Endothelial cell of umbilical vein (primary cell): ENCODE results near the gene SUCLG1. TPM values are rescaled to one million over a fixed set of nuclear protein-coding genes. Genes with fewer than 3 reads are reported as not detected.

Source experiments
- BruUV-seq: library from RNA; stranded (reverse); fragments of 400-500 nt; replicated peaks from 2 replicates; lab custom pipeline; 2021; lab: Mats Ljungman, UMichigan
- CTCF ChIA-PET: fragments of 300-600, 350-600 bp; sonication (Branson Sonifier 250); formaldehyde crosslinking; loops from one replicate; lab custom pipeline; 2021; ENCODE audit warnings: antibody characterized with exemption, inconsistent platforms; lab: Charles Lee
- POLR2A ChIA-PET: fragments of 300-600, 350-600 bp; sonication (Branson Sonifier 250); formaldehyde crosslinking; loops from one replicate; lab custom pipeline; 2021; ENCODE audit warnings: antibody characterized with exemption, inconsistent platforms; lab: Charles Lee
- DNase-seq: peaks from one replicate; pipeline ENCODE4 v3.0.0-alpha.2; 2011; ENCODE audit warnings: low read depth, low spot score
- FAIRE-seq: peaks from 2 replicates; lab custom pipeline; 2011; peaks lifted over from hg19 to GRCh38; lab: Jason Lieb, UNC
- H2AFZ ChIP-seq: 2 replicates; pipeline ENCODE4 v1.6.0; 2012; ENCODE audit warnings: low read depth, low read length, control low read depth, inconsistent platforms
- H3K27ac ChIP-seq: 2 replicates; pipeline ENCODE4 v1.5.1; 2011; ENCODE audit warnings: low read depth, mild to moderate bottlenecking, control low read depth, low read length, moderate library complexity; ENCODE audit not compliant: insufficient read depth
- H3K27me3 ChIP-seq, 2 experiments: 2 replicates each; pipeline versions ENCODE4 v1.6.0 to v1.6.1; 2011; ENCODE audit warnings: low read length in 2 of 2, mixed read lengths in 1 of 2; ENCODE audit not compliant: control insufficient read depth in 2 of 2, insufficient read depth in 2 of 2
- H3K36me3 ChIP-seq, 2 experiments: 2 replicates in 1 of 2; 3 replicates in 1 of 2; pipeline ENCODE4 v1.5.1; 2011; ENCODE audit warnings: low read length in 2 of 2, mild to moderate bottlenecking in 1 of 2, moderate library complexity in 1 of 2; ENCODE audit not compliant: control insufficient read depth in 2 of 2, insufficient read depth in 2 of 2; ENCODE audit errors: extremely low read depth in 1 of 2
- H3K4me1 ChIP-seq: 3 replicates; pipeline ENCODE4 v1.5.1; 2011; ENCODE audit warnings: mild to moderate bottlenecking, low read length; ENCODE audit not compliant: control insufficient read depth, insufficient read depth; ENCODE audit errors: extremely low read depth
- H3K4me2 ChIP-seq: 2 replicates; pipeline ENCODE4 v1.6.1; 2011; ENCODE audit warnings: low read length, control low read depth, mixed read lengths; ENCODE audit not compliant: insufficient read depth
- H3K4me3 ChIP-seq, 3 experiments: fragments of 200-600 bp in 1 of 3; sonication (generic), shearing (Covaris generic) in 1 of 3; replicated peaks in 1 of 3; 2 replicates each; pipeline ENCODE4 v1.5.1; 2011 to 2016; ENCODE audit warnings: control low read depth in 3 of 3, low read length in 3 of 3, mild to moderate bottlenecking in 2 of 3, inconsistent platforms in 1 of 3, low read depth in 1 of 3, moderate library complexity in 1 of 3; ENCODE audit not compliant: insufficient read depth in 1 of 3
- H3K79me2 ChIP-seq: 2 replicates; pipeline ENCODE4 v1.6.0; 2012; ENCODE audit warnings: low read length, inconsistent platforms; ENCODE audit not compliant: control insufficient read depth, insufficient read depth
- H3K9ac ChIP-seq: replicated peaks from 2 replicates; pipeline ENCODE3; 2011; ENCODE audit warnings: low read length, control low read depth; ENCODE audit not compliant: insufficient read depth; ENCODE audit errors: extremely low read depth
- H3K9me1 ChIP-seq: replicated peaks from 3 replicates; pipeline ENCODE4 v1.6.0; 2011; ENCODE audit warnings: mild to moderate bottlenecking, low read length; ENCODE audit not compliant: control insufficient read depth, insufficient read depth; ENCODE audit errors: extremely low read depth
- H3K9me3 ChIP-seq: replicated peaks from 2 replicates; pipeline ENCODE4 v1.5.1; 2012; ENCODE audit warnings: low read length, inconsistent platforms; ENCODE audit not compliant: control insufficient read depth, insufficient read depth
- H4K20me1 ChIP-seq: replicated peaks from 2 replicates; pipeline ENCODE3; 2011; ENCODE audit warnings: mild to moderate bottlenecking, low read length; ENCODE audit not compliant: control insufficient read depth, insufficient read depth; ENCODE audit errors: extremely low read depth
- EZH2 ChIP-seq: IDR thresholded peaks from 2 replicates; pipeline ENCODE4 v1.6.1; 2012; ENCODE audit warnings: borderline replicate concordance, low read depth, mild to moderate bottlenecking, moderate library complexity, low read length, inconsistent platforms; ENCODE audit not compliant: severe bottlenecking
- FOS ChIP-seq: IDR thresholded peaks from 2 replicates; pipeline ENCODE4 v1.6.1; 2011; ENCODE audit warnings: mild to moderate bottlenecking, low read length, moderate library complexity, borderline replicate concordance; ENCODE audit not compliant: insufficient read depth
- GATA2 ChIP-seq: IDR thresholded peaks from 2 replicates; pipeline ENCODE4 v1.7.0; 2011; ENCODE audit warnings: low read depth, mild to moderate bottlenecking, moderate library complexity, mixed read lengths, low read length; ENCODE audit not compliant: insufficient read length, insufficient read depth
- JUN ChIP-seq: IDR thresholded peaks from 2 replicates; pipeline ENCODE4 v1.6.1; 2011; ENCODE audit warnings: borderline replicate concordance, low read depth; ENCODE audit not compliant: insufficient read length, insufficient read depth
- MYC ChIP-seq: IDR thresholded peaks from one replicate; pipeline ENCODE4 v1.6.1; 2011; ENCODE audit warnings: mild to moderate bottlenecking, low read depth, low read length
- POLR2A ChIP-seq: IDR thresholded peaks from 2 replicates; pipeline ENCODE4 v1.6.1; 2012; ENCODE audit warnings: low read depth, mild to moderate bottlenecking, control low read depth, low read length
- POLR2AphosphoS5 ChIP-seq: IDR thresholded peaks from 2 replicates; pipeline ENCODE4 v1.6.1; 2012; ENCODE audit warnings: low read depth, mild to moderate bottlenecking, control low read depth, low read length, moderate library complexity; ENCODE audit not compliant: insufficient read depth
- dilution Hi-C: fragments of 300-500 bp; cut with MboI; formaldehyde crosslinking; loops from one replicate; pipeline ENCODE4 v1.15.0; 2019; ENCODE audit warnings: low sequenced_read_pairs; ENCODE audit not compliant: extremely low pct_ligation_motif_present
- intact Hi-C: fragments of 100-400 bp; cut with micrococcal nuclease; formaldehyde crosslinking; loops from one replicate; pipeline ENCODE4 v1.10.0; 2022
- polyA plus RNA-seq, 4 experiments: library from polyadenylated mRNA; depleted of rRNA in 3 of 4; stranded (reverse) in 3 of 4; unstranded in 1 of 4; fragments of >200 nt; gene quantifications; 2 replicates each; pipeline versions ENCODE4 v1.2.1 to v1.2.3, GENCODE V29; 2011 to 2012; ENCODE audit warnings: missing spikeins in 1 of 4
- total RNA-seq: library from RNA; stranded (reverse); gene quantifications from 2 replicates; pipeline ENCODE4 v1.2.3, GENCODE V29; 2021
- TF ChIP-seq, protein P1 (sequence below): IDR thresholded peaks from 2 replicates; pipeline ENCODE4 v1.6.1; 2011; ENCODE audit not compliant: insufficient read depth, insufficient read length
- TF ChIP-seq, protein P2 (sequence below), 2 donors: IDR thresholded peaks; 1 replicate in 1 of 2; 2 replicates in 1 of 2; pipeline ENCODE4 v1.5.1; 2011; ENCODE audit warnings: low read length in 2 of 2, mild to moderate bottlenecking in 2 of 2, moderate library complexity in 2 of 2, control low read depth in 1 of 2, inconsistent platforms in 1 of 2, low read depth in 1 of 2; ENCODE audit not compliant: insufficient read depth in 1 of 2; ENCODE audit errors: extremely low read depth in 1 of 2

Gene SUCLG1
- total and polyA plus RNA-seq, 2 donors (not counting 3 experiments of a cell fraction or from before 2014, with no cell fraction given): 31.7 to 59.2 TPM

GRCh38 chr2:84449711-84450110, 9.4 kb downstream of the SUCLG1 start:
- Histone ChIP-seq H3K27me3 (no peaks in the 10 kb centered on the region), H3K27ac (no peak overlapping the region), H3K4me1 (no peaks in the 10 kb centered on the region), H3K4me3 (no peak overlapping the region), H3K4me2 (no peak overlapping the region), H3K9me1 (no peaks in the 10 kb centered on the region), H3K79me2 (peaks cover 33% of the 10 kb centered on the region), H2AFZ (no peak overlapping the region), H3K36me3 (peaks cover 0 to 2% of the 10 kb centered on the region in 2 experiments), H3K9ac (no peak overlapping the region), H3K9me3 (no peaks in the 10 kb centered on the region), H4K20me1 (no peaks in the 10 kb centered on the region)
- BruUV-seq: no TSS peak
- intact Hi-C loops: no loop called here
- POLR2A ChIA-PET: no interaction called here
- dilution Hi-C loops: no loop called here
- TF ChIP-seq POLR2AphosphoS5 (no peak), GATA2 (no peak)
- CTCF ChIA-PET: interaction anchor here (1.1 kb wide), 1 partner anchor 25 kb away, joined by 3 read pairs; no protein-coding TSS in a partner anchor
- DNase-seq: no peak
- no peak for FAIRE-seq

GRCh38 chr2:84449055-84449454, 10.0 kb downstream of the SUCLG1 start:
- Histone ChIP-seq H3K4me3 (no peak overlapping the region), H4K20me1 (no peaks in the 10 kb centered on the region), H3K9me3 (no peaks in the 10 kb centered on the region), H3K36me3 (peaks cover 0 to 2% of the 10 kb centered on the region in 2 experiments), H3K9me1 (no peaks in the 10 kb centered on the region), H3K4me2 (no peak overlapping the region), H2AFZ (no peak overlapping the region), H3K9ac (no peak overlapping the region), H3K27me3 (no peaks in the 10 kb centered on the region), H3K79me2 (peaks cover 28% of the 10 kb centered on the region), H3K4me1 (no peaks in the 10 kb centered on the region), H3K27ac (no peak overlapping the region)
- no TSS peak for BruUV-seq
- ChIA-PET CTCF (no interaction called here), POLR2A (no interaction called here)
- dilution Hi-C loops: no loop called here
- TF ChIP-seq POLR2A (no peak), POLR2AphosphoS5 (no peak), EZH2 (no peak), MYC (no peak), GATA2 (no peak), JUN (no peak), FOS (no peak)
- TF ChIP-seq, protein P1, sequence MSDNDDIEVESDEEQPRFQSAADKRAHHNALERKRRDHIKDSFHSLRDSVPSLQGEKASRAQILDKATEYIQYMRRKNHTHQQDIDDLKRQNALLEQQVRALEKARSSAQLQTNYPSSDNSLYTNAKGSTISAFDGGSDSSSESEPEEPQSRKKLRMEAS: no peak
- TF ChIP-seq, protein P2, sequence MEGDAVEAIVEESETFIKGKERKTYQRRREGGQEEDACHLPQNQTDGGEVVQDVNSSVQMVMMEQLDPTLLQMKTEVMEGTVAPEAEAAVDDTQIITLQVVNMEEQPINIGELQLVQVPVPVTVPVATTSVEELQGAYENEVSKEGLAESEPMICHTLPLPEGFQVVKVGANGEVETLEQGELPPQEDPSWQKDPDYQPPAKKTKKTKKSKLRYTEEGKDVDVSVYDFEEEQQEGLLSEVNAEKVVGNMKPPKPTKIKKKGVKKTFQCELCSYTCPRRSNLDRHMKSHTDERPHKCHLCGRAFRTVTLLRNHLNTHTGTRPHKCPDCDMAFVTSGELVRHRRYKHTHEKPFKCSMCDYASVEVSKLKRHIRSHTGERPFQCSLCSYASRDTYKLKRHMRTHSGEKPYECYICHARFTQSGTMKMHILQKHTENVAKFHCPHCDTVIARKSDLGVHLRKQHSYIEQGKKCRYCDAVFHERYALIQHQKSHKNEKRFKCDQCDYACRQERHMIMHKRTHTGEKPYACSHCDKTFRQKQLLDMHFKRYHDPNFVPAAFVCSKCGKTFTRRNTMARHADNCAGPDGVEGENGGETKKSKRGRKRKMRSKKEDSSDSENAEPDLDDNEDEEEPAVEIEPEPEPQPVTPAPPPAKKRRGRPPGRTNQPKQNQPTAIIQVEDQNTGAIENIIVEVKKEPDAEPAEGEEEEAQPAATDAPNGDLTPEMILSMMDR (IDR thresholded peaks at IDR 0.05; ENCODE audit: extremely low read depth in 1 of 2, insufficient read depth in 1 of 2, low read depth in 1 of 2, low read length in 2 of 2): no peak
- DNase-seq: no peak
- intact Hi-C loops: no loop called here
- FAIRE-seq: no peak
